Tibial nerve (tissue), 4 donors: Measurements from ENCODE around the gene NCDN. TPM values are rescaled to one million over a fixed set of nuclear protein-coding genes. Genes with fewer than 3 reads are reported as not detected.

Experiments
- DNase-seq, 2 donors: peaks; one replicate each; pipeline ENCODE4 v3.0.0-alpha.2; 2019; ENCODE audit warnings: low spot score in 2 of 2
- H3K27ac ChIP-seq, 4 donors: fragments of 200-600 bp; sonication (generic) in 3 of 4; one replicate each; pipeline ENCODE4 v1.5.1; 2017 to 2019; ENCODE audit warnings: mild to moderate bottlenecking in 1 of 4
- H3K27me3 ChIP-seq, 2 donors: fragments of 200-600 bp; sonication (generic) in 1 of 2; one replicate each; pipeline versions ENCODE4 v1.5.1 to v1.6.0; 2017 to 2019
- H3K36me3 ChIP-seq, 3 donors: fragments of 200-600 bp; sonication (generic); one replicate each; pipeline ENCODE4 v1.5.1; 2018 to 2019
- H3K4me1 ChIP-seq, 4 donors: fragments of 200-600 bp; sonication (generic) in 3 of 4; one replicate each; pipeline ENCODE4 v1.5.1; 2017 to 2019
- H3K4me3 ChIP-seq, 4 donors: fragments of 200-600 bp; sonication (generic) in 3 of 4; one replicate each; pipeline ENCODE4 v1.5.1; 2017 to 2019; ENCODE audit warnings: mild to moderate bottlenecking in 1 of 4, moderate library complexity in 1 of 4
- H3K9me3 ChIP-seq, 4 donors: fragments of 200-600 bp; sonication (generic) in 3 of 4; one replicate each; pipeline ENCODE4 v1.5.1; 2017 to 2019
- CTCF ChIP-seq, 5 experiments: fragments of 200-600 bp in 3 of 5; fragments of 450-650 bp in 2 of 5; sonication (generic) in 3 of 5; IDR thresholded peaks; one replicate each; pipeline ENCODE4 v1.5.1; 2016 to 2019; ENCODE audit warnings: antibody characterized with exemption in 5 of 5, mild to moderate bottlenecking in 3 of 5, moderate library complexity in 2 of 5
- EP300 ChIP-seq, 2 donors: sonication (generic); formaldehyde crosslinking; IDR thresholded peaks; one replicate each; pipeline ENCODE4 v1.6.1; 2017; ENCODE audit warnings: antibody characterized with exemption in 2 of 2, mild to moderate bottlenecking in 1 of 2
- POLR2A ChIP-seq, 2 donors: fragments of 450-650 bp; IDR thresholded peaks; one replicate each; pipeline ENCODE4 v1.6.1; 2017; ENCODE audit warnings: antibody characterized with exemption in 2 of 2, mild to moderate bottlenecking in 2 of 2, moderate library complexity in 2 of 2
- whole genome bisulfite sequencing, 2 donors: methylation state at CpG; one replicate each; pipeline ENCODE4 v1.1.5; 2018; 5-methylcytosine and 5-hydroxymethylcytosine counted together
- total RNA-seq, 4 donors: library from RNA; depleted of rRNA; stranded (reverse); fragments of >200 nt; gene quantifications; one replicate each; pipeline ENCODE4 v1.1.0, GENCODE V29; 2016

The NCDN gene
- total RNA-seq, 4 donors from 2014 or later = 25.9 to 36.9 (median 29.3) TPM

GRCh38 chr1:35571263-35571662, 13.7 kb downstream of the NCDN start:
- no peak for DNase-seq
- Histone ChIP-seq H3K4me3 (no peak overlapping the region), H3K9me3 (no peaks in the 10 kb centered on the region), H3K4me1 (peaks cover 0 to 16% (median 9%) of the 10 kb centered on the region in 4 donors), H3K27ac (no peak overlapping the region), H3K27me3 (peaks cover 0 to 52% of the 10 kb centered on the region in 2 donors), H3K36me3 (peaks cover 0 to 24% (median 0%) of the 10 kb centered on the region in 3 donors)
- TF ChIP-seq EP300 (IDR thresholded peaks at IDR 0.05) = no peak
- TF ChIP-seq CTCF (IDR thresholded peaks at IDR 0.05) = no peak
- TF ChIP-seq POLR2A (IDR thresholded peaks at IDR 0.05) = no peak
- 89 to 93% methylated on average over 8 of the region's 8 CpGs for WGBS, 2 donors

DNA sequence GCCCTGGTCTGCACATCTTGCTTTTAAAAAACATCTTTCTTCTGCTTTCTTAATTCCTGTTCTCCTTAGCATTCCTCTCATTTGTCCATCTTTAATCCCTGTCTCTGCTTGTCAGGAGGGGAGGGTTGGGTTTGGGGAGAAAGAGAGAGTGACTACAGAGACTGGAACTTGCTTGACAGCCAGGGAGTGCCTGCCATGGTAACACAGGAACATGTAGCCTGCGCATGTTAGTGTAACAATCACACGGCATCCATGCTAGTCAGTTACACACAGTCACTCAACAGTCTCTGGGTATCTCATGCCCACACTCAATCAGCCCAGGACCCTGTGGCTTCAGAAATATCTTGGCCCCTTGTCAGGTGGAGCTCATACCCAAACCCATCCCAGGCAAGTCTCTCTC, 14.7 kb downstream of the NCDN start:
- peaks cover 0 to 27% (median 10%) of the 10 kb centered on the region in 4 donors for H3K4me1 ChIP-seq
- 93 to 97% methylated on average over 2 of the region's 2 CpGs for WGBS, 2 donors

DNA sequence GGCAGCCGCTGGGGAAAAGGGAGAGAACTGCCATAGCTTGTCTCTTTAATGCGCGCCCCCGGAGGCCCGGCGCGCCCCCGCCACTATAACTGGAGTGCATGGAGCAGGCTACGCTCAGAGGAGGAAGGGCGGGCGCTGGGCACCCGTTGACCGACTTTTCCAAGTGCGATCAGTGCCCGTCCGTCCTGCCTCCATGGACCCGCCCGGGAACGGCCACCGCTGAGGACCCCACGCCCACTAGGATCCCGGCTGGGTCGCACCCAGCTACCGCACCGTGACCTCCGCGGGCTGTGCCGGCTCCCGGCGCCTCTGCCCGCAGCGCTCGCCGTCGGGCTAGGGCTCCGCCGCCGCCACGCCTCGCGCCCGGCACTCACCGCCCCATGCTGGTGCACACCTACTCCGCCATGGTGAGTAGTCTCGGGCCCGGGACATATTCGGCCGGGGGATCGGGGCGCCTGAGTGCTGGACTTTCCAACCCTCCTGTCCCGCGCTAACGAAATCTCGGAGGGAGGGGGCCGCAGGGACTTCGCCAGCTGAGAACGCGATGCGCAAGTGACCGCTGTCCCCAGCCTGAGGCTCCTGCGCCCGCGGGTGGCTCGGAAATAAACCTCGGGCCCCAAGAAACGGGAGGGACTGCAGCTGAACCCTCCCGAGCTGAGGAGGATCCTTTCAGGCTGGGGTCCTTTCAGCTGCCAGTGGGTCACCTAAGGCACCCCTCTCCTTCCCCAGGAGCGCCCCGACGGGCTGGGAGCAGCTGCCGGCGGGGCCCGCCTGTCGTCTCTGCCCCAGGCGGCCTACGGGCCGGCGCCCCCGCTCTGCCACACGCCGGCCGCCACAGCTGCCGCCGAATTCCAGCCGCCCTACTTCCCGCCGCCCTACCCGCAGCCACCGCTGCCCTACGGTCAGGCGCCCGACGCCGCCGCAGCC, 15.9 kb downstream of the NCDN start, which contains the start of gene TFAP2E:
Gene TFAP2E, plus strand, starts transcription at position 117 of the 927 bp plus-strand sequence. Its CDS starts 264 bp downstream, at position 381.
- no peak within 1 kb of the TSS for H3K27ac ChIP-seq
- H3K36me3 ChIP-seq = peaks cover 0 to 9% (median 0%) of the 10 kb centered on the region in 3 donors
- no peaks in the 10 kb centered on the region for H3K9me3 ChIP-seq
- peak in 1 of 2 donors; percentile 25 for DNase-seq
- TF ChIP-seq EP300 (IDR thresholded peaks at IDR 0.05) (peak in 1 of 2 donors; percentile 13), POLR2A (IDR thresholded peaks at IDR 0.05) (no peak)
- whole genome bisulfite sequencing, 2 donors = 39 to 47% methylated on average over 43 to 56 of the region's 95 CpGs
- H3K4me1 ChIP-seq = peaks cover 0 to 38% (median 15%) of the 10 kb centered on the region in 4 donors
- peak within 1 kb of the TSS; percentile 5 to 50 (median 26) for H3K4me3 ChIP-seq
- H3K27me3 ChIP-seq = peaks cover 0 to 65% of the 10 kb centered on the region in 2 donors

More for the DNA sequence above, 14.7 kb downstream of the NCDN start:
- H3K9me3 ChIP-seq = no peaks in the 10 kb centered on the region
- peaks cover 0 to 62% of the 10 kb centered on the region in 2 donors for H3K27me3 ChIP-seq
- TF ChIP-seq CTCF (IDR thresholded peaks at IDR 0.05) = no peak
- TF ChIP-seq EP300 (IDR thresholded peaks at IDR 0.05) = no peak
- TF ChIP-seq POLR2A (IDR thresholded peaks at IDR 0.05) = no peak
- no peak for DNase-seq
- H3K36me3 ChIP-seq = peaks cover 0 to 14% (median 0%) of the 10 kb centered on the region in 3 donors
- H3K27ac ChIP-seq = no peak overlapping the region
- H3K4me3 ChIP-seq = no peak overlapping the region

- TF ChIP-seq POLR2A (IDR thresholded peaks at IDR 0.05) (no peak), CTCF (IDR thresholded peaks at IDR 0.05) (no peak), EP300 (IDR thresholded peaks at IDR 0.05) (no peak)
- H3K9me3 ChIP-seq = no peaks in the 10 kb centered on the region
- WGBS, 2 donors = 58 to 93% methylated on average over 4 to 38 of the region's 48 CpGs
- DNase-seq = no peak
- H3K4me1 ChIP-seq = peaks cover 0 to 36% (median 15%) of the 10 kb centered on the region in 4 donors
- H3K27me3 ChIP-seq = peaks cover 0 to 65% of the 10 kb centered on the region in 2 donors
- H3K27ac ChIP-seq = no peak overlapping the region
- no peak overlapping the region for H3K4me3 ChIP-seq
- H3K36me3 ChIP-seq = peaks cover 0 to 9% (median 0%) of the 10 kb centered on the region in 3 donors
These were observed 16.6 kb downstream of the NCDN start for GRCh38 chr1:35574125-35574654.

DNA sequence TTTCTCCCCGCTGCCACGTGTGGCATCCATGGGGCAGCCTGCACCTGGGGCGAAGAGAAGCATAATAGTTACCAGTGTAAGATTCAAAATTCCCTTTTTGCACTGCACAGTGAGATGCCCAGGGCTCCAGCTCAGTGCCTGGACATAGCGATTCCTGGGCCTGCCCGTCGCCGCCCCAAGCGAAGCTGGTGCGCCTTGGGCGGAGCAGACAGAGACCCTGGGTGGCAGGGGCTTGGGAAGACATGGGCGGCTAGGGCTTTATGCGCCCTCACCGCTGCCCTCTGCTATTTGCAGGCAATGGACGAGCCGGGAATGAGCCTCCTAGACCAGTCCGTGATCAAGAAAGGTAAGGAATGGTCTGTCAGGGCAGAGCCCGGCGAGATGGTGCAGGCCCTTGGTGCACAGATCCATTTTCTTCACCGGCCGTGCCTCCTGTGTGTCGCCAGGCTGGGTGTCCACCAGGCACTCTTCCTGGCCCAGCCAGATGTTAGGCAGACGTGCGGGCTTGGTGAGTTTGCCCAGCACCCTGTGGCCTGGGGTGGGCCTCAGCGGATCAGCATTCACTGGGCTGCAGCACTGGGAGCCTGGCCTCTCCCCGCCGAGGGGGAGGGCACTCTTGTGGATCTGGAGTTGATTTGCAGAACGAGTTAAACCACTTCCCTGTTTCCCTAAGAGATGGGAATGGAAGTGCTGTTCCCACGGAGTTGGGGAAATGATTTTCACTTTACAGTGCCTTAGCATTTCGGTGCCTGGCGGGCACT, 17.2 kb downstream of the NCDN start:
- WGBS, 2 donors = 83 to 84% methylated on average over 25 to 30 of the region's 30 CpGs
- no peaks in the 10 kb centered on the region for H3K9me3 ChIP-seq
- peaks cover 0 to 9% (median 0%) of the 10 kb centered on the region in 3 donors for H3K36me3 ChIP-seq
- no peak overlapping the region for H3K4me3 ChIP-seq
- DNase-seq = no peak
- H3K4me1 ChIP-seq = peaks cover 0 to 35% (median 15%) of the 10 kb centered on the region in 4 donors
- TF ChIP-seq CTCF (IDR thresholded peaks at IDR 0.05) = no peak
- TF ChIP-seq POLR2A (IDR thresholded peaks at IDR 0.05) = no peak
- no peak for TF ChIP-seq EP300 (IDR thresholded peaks at IDR 0.05)
- H3K27ac ChIP-seq = no peak overlapping the region
- H3K27me3 ChIP-seq = peaks cover 0 to 65% of the 10 kb centered on the region in 2 donors
